Breast epithelium (tissue), 3 donors: Measurements from ENCODE around the gene ARHGAP4.

Experiments
- CTCF ChIP-seq, 3 donors: fragments of 450-650 bp; IDR thresholded peaks; one replicate each; pipeline ENCODE4 v1.5.1; 2016 to 2017; ENCODE audit warnings: antibody characterized with exemption in 3 of 3, mild to moderate bottlenecking in 3 of 3, moderate library complexity in 3 of 3
- POLR2AphosphoS5 ChIP-seq, 3 donors: sonication (generic); formaldehyde crosslinking; IDR thresholded peaks; one replicate each; pipeline ENCODE4 v1.6.1; 2017; ENCODE audit warnings: antibody characterized with exemption in 3 of 3

GRCh38 chrX:153932220-153932915 lies 6.3 kb upstream of the ARHGAP4 start:
- TF ChIP-seq CTCF (IDR thresholded peaks at IDR 0.05) (no peak), POLR2AphosphoS5 (IDR thresholded peaks at IDR 0.05) (no peak)
